Lower leg skin (tissue), 3 donors: Measurements from ENCODE around the gene DHX8.

ENCODE experiments used
- CTCF ChIP-seq, 3 donors: fragments of 450-650 bp; IDR thresholded peaks; one replicate each; pipeline ENCODE4 v1.5.1; 2016; ENCODE audit warnings: antibody characterized with exemption in 3 of 3, mild to moderate bottlenecking in 3 of 3, moderate library complexity in 2 of 3
- POLR2A ChIP-seq, 2 donors: fragments of 450-650 bp; IDR thresholded peaks; one replicate each; pipeline ENCODE4 v1.6.1; 2016 to 2017; ENCODE audit warnings: antibody characterized with exemption in 2 of 2, mild to moderate bottlenecking in 1 of 2, moderate library complexity in 1 of 2

- no peak for TF ChIP-seq CTCF (IDR thresholded peaks at IDR 0.05)
- TF ChIP-seq POLR2A (IDR thresholded peaks at IDR 0.05) = no peak
These were observed 37.6 kb downstream of the DHX8 start for GRCh38 chr17:43521389-43521788.
